ENCODE measurements around the gene ATP8A1.

Gene ATP8A1

DNA sequence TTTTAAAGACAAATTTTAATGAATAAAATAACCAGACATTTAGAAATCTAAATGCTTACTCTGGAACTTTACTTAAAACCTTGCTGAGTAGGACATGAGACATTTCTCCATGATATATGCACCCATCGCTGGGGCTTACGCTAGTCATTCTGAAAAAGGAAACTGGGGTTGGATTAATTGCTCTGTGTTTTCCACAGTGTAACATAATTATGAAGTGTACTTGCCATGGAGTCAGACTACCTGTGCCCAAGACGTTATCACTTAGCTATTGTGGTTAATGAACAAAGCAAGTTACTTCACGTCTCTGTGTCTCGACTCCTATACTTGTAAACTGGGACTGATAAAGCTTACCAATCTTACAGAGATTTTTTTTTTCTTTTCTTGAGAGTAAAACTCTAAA is 211.9 kb downstream of the ATP8A1 start:
- H3K4me3 ChIP-seq (ENCODE audit: control insufficient read depth, low read depth, low read length) = no peak overlapping the region
- no peak for DNase-seq (ENCODE audit: low read depth)
- TF ChIP-seq, protein P1, sequence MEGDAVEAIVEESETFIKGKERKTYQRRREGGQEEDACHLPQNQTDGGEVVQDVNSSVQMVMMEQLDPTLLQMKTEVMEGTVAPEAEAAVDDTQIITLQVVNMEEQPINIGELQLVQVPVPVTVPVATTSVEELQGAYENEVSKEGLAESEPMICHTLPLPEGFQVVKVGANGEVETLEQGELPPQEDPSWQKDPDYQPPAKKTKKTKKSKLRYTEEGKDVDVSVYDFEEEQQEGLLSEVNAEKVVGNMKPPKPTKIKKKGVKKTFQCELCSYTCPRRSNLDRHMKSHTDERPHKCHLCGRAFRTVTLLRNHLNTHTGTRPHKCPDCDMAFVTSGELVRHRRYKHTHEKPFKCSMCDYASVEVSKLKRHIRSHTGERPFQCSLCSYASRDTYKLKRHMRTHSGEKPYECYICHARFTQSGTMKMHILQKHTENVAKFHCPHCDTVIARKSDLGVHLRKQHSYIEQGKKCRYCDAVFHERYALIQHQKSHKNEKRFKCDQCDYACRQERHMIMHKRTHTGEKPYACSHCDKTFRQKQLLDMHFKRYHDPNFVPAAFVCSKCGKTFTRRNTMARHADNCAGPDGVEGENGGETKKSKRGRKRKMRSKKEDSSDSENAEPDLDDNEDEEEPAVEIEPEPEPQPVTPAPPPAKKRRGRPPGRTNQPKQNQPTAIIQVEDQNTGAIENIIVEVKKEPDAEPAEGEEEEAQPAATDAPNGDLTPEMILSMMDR (IDR thresholded peaks at IDR 0.05; ENCODE audit: control insufficient read depth, insufficient read depth, low read depth, low read length, missing control alignments) = no peak

DNA sequence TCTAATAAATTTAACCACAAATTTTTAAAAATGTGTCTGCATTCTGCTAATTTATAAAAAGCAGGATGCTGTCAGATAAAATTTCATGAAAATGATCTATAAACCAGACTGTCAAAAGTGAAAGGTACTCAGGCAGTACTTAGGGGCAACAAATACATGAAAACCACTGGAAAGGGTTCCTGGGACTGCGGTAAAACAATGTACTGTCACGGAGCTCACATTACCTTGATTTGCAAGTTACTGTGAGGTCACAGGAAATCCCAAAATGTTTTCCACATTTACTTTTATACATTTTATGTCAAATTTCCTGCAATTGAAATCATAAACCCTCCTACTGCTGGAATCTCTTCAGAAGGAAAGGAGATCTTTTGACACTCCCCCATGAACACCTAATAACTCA is 214.3 kb downstream of the ATP8A1 start:
- TF ChIP-seq, protein P1 (IDR thresholded peaks at IDR 0.05; ENCODE audit: control insufficient read depth, insufficient read depth, low read depth, low read length, missing control alignments) = no peak
- H3K4me3 ChIP-seq (ENCODE audit: control insufficient read depth, low read depth, low read length) = no peak overlapping the region
- DNase-seq (ENCODE audit: low read depth) = no peak

DNA sequence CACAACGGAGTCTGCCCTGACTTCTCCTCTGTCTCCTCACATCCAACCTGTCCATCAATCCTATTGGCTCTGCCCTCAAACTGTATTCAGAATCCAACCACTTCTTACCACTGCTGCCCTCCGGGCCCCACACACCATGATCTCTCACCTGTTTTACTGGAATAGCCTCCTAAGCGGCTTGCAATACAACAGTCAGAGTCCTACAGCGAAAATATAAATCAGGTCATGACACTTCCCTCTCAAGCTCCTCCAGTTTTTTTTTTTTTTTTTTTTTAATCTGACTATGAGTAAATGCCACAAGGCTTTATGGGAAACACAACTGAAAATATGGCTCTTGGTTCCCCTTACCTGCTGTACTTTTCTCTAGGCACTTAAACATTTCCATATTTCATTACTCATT is 216.8 kb downstream of the ATP8A1 start:
- TF ChIP-seq, protein P1 (IDR thresholded peaks at IDR 0.05; ENCODE audit: control insufficient read depth, insufficient read depth, low read depth, low read length, missing control alignments) = no peak
- DNase-seq (ENCODE audit: low read depth) = no peak
- no peak overlapping the region for H3K4me3 ChIP-seq (ENCODE audit: control insufficient read depth, low read depth, low read length)

DNA sequence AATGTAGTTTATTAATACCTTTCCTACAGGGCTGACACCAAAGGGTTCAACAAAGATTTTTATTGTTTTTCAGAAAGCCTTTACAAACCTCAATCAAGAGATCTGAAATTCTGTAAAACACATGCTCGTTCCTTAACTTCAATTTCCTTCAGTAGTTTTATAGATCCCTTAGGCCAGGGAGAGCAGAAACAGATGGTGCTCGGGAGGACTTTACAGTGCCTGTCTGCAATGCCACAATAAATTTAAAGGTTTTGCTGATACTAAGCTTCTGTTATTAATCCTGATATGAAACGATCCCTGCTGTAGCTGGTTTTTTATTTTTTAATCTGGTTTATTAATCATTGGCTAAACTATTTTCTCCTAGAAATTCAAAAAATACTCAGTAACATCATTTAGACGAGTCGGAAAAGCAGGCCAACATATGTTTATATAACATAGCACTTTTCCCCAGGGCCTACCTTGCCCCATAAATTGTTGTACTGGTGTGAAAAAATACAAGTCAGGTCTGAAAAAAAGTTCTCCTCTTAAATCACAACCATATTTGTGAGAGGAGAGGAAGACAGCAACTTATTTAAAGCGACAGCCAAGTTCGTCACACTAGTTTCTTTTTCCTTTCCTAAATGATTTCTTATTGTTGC is 219.9 kb downstream of the ATP8A1 start:
- TF ChIP-seq, protein P1 (IDR thresholded peaks at IDR 0.05; ENCODE audit: control insufficient read depth, insufficient read depth, low read depth, low read length, missing control alignments) = no peak
- H3K4me3 ChIP-seq (ENCODE audit: control insufficient read depth, low read depth, low read length) = no peak overlapping the region
- no peak for DNase-seq (ENCODE audit: low read depth)

DNA sequence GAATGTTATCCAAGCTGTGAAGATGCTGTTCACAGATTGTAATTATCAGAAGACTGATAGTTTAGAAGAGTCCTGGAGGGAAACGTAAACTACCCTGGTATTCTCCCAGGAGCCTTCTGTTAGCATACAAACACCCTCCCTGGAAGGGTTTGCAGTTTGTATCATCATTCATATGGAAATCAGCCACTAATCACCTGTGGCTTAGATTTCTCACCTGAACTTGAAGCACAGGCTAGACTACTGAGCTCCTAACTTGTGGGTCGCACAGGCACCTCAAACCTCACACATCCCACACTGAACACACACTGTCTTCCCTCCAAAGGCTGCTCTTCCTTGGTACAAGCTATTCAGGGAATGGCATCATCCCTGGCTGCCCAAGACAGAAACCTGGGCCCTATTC is 228.9 kb downstream of the ATP8A1 start:
- TF ChIP-seq, protein P1 (IDR thresholded peaks at IDR 0.05; ENCODE audit: control insufficient read depth, insufficient read depth, low read depth, low read length, missing control alignments) = no peak
- DNase-seq (ENCODE audit: low read depth) = no peak
- no peak overlapping the region for H3K4me3 ChIP-seq (ENCODE audit: control insufficient read depth, low read depth, low read length)

DNA sequence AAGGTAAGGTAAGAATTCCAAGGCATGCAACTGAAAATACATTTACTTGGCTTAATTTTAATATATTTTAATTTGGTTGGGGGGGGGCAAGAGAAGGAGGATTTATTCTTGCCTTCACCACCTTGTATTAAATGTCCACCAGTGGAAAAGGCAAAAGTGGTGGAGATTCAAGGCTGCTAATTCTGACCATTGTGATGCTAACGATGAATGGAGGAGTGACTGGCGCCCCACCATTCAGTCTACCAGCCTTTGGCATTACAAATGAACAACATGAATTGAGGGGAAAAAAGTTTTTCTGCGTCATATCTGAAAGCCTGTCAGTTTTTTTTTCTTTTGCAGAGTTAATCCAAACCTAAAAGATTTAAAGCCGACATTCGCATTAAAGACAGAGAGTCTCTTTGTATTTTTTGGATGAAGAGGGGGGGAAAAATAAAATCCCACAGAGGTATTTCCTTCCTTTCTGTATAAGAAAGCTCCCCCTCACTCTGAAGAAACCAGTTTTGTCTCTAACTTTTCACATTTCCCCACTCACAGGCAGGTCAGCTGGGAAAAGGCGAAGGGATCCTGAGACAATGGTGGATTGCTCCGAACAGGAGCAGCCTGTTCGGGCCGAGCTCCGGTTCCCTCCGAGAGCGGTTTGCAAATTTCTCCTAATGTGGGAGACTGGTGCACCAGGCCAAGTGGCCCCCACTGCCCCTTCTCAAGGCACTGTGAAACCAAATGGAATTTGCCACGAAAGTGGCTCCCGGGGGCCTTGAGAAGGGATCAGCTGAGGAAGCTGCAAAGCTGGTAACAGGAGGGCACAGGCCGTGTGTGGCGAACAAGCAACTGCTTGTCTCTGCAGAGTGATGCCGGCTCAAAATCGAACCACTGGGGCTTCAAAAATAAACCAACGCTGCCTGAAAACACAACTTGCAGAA is 231.5 kb downstream of the ATP8A1 start:
- no peak for DNase-seq (ENCODE audit: low read depth)
- H3K4me3 ChIP-seq (ENCODE audit: control insufficient read depth, low read depth, low read length) = no peak overlapping the region
- TF ChIP-seq, protein P1 (IDR thresholded peaks at IDR 0.05; ENCODE audit: control insufficient read depth, insufficient read depth, low read depth, low read length, missing control alignments) = no peak

Data from AG09309 (cell line).